GM12865 (cell line): Measurements from ENCODE around the gene KRT82.

Experiments
- DNase-seq: peaks from one replicate; pipeline ENCODE4 v3.0.0; 2010; ENCODE audit warnings: low read depth
- H3K4me3 ChIP-seq: 2 replicates; pipeline ENCODE4 v1.5.1; 2011; ENCODE audit warnings: mild to moderate bottlenecking, low read depth, low read length, control low read depth
- CTCF ChIP-seq: IDR thresholded peaks from 2 replicates; pipeline ENCODE4 v1.5.1; 2011; ENCODE audit warnings: low read length, control low read depth, low read depth, inconsistent platforms; ENCODE audit not compliant: insufficient read depth; ENCODE audit errors: missing control alignments

KRT82 gene

DNA sequence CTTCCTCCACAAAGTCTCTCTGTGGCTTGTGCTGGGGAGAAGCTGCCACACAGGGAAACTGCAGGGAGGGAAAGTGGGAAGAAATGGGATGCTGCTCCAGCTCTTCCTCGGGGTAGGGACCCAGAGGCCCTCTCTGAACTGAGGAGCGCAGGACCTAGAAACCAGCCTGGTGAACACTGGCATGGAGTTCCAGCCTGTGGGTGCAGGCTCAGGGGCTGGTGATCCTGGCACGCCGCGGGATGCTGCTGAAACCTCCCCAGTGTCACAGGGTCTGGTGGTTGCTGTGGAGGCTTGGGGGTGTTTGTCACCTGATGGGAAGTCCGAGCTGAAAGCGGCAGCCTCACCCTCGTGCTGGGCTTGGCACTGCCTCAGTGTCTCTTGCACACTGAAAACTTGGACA, 33.3 kb upstream of the KRT82 start:
- no peak overlapping the region for H3K4me3 ChIP-seq
- no peak for TF ChIP-seq CTCF
- no peak for DNase-seq

GRCh38 chr12:52438305-52439301, 32.5 kb upstream of the KRT82 start:
- no peak for TF ChIP-seq CTCF
- no peak for DNase-seq

DNA sequence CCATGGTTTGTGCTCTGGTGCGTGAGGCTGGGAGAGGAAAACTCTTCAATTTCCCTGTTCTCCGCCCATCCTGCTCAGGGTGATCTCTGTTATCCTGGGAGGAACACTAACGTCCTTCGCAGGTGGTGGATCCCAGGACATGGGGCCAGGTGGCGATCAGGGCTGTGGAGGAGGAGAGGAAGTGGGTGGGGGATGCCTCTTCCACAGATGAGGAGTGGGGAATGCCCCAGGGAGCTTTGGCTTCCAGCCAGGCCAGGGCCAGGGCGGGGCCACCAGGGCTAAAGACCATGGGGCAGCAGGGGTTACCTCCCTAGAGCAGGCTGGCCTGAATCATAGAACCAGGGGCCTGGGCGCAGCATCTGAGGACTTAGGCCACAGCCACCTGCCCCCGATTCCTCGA, 31.4 kb upstream of the KRT82 start:
- TF ChIP-seq CTCF = no peak
- DNase-seq = no peak
- no peak overlapping the region for H3K4me3 ChIP-seq

More at GRCh38 chr12:52438305-52439301, 32.5 kb upstream of the KRT82 start:
- no peak overlapping the region for H3K4me3 ChIP-seq

GRCh38 chr12:52436828-52437474, 30.8 kb upstream of the KRT82 start:
- no peak for DNase-seq
- TF ChIP-seq CTCF = no peak
- H3K4me3 ChIP-seq = no peak overlapping the region

DNA sequence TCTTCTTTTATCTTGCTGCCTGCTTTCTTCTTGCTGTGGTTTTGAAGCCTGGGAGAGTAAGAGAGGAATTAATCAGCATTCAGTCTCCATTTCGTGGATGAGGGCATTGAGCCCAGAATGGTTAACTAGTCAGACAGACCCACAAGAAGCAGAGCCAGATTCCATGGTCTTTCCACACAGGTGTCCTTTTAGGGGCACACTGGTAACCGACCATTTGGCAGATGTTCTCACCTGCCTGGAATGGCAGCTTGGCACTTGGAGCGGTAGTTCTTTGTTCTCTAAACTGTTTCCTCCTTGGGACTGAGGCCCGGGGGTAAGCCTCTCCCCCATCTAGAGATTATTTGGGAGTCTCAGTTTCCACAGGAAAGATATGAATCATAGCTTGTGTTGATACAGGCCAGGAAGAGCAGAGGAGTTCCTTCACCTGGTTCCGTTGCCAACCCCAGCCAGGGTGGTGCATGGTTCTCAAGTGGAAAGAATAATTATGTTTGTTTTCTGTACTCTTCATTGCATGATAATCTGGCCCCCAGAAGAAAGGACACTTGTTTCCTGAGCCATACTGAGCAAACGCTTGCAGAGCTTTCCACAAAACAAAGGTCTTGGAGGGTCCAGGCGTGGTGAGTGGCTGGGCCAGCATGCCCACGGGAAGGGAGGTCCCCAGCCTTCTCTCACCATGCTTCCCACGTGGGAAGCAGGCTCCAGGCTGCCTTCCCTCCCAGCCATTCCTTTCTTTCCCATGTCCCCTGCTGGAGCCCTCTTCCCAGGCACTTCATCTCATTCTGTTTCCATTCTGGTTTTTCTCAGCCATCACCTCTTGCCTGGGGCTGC, 30.1 kb upstream of the KRT82 start:
- TF ChIP-seq CTCF = no peak
- DNase-seq = no peak
- H3K4me3 ChIP-seq = no peak overlapping the region

DNA sequence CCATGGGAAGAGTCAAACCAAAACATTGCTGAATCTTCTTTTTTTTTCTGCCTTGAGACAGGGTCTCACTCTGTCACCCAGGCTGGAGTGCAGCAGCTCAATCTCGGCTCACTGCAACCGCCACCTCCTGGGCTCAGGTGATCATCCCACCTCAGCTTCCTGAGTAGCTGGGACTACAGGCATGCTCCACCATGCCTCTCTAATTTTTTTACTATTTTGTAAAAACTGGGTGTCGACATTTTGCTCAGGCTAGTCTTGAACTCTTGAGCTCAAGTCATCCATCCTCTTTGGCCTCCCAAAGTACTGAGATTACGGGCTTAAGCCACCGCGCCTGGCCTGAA, 29.5 kb upstream of the KRT82 start:
- TF ChIP-seq CTCF = no peak
- no peak for DNase-seq
- H3K4me3 ChIP-seq = no peak overlapping the region
